Fibroblast of the aortic adventitia (primary cell): ENCODE results near the gene AKR7A2. TPM values are rescaled to one million over a fixed set of nuclear protein-coding genes. Genes with fewer than 3 reads are reported as not detected.
"Not testable (repeated sequence)": the region's sequence is repeated elsewhere in the genome, so short reads cannot be mapped to it uniquely, and the experiment has no call there.

Experiments used
- DNase-seq: peaks from one replicate; pipeline ENCODE4 v3.0.0-alpha.2; 2010; ENCODE audit warnings: low read depth
- H3K4me3 ChIP-seq: 2 replicates; pipeline ENCODE4 v1.5.1; 2011; ENCODE audit warnings: low read depth, mild to moderate bottlenecking, control low read depth, low read length, moderate library complexity
- total RNA-seq: library from RNA; depleted of rRNA; stranded (reverse); fragments of >200 nt; gene quantifications from 2 replicates; pipeline ENCODE4 v1.2.3, GENCODE V29; 2012; ENCODE audit warnings: low replicate concordance
- TF ChIP-seq, protein P1 (sequence below): IDR thresholded peaks from 2 replicates; pipeline ENCODE4 v1.5.1; 2011; ENCODE audit warnings: mild to moderate bottlenecking, low read length, control low read depth, inconsistent platforms; ENCODE audit not compliant: insufficient read depth

The AKR7A2 gene
- total RNA-seq, 1 donor: 68.4 TPM

- no peak overlapping the region for H3K4me3 ChIP-seq
- TF ChIP-seq, protein P1, sequence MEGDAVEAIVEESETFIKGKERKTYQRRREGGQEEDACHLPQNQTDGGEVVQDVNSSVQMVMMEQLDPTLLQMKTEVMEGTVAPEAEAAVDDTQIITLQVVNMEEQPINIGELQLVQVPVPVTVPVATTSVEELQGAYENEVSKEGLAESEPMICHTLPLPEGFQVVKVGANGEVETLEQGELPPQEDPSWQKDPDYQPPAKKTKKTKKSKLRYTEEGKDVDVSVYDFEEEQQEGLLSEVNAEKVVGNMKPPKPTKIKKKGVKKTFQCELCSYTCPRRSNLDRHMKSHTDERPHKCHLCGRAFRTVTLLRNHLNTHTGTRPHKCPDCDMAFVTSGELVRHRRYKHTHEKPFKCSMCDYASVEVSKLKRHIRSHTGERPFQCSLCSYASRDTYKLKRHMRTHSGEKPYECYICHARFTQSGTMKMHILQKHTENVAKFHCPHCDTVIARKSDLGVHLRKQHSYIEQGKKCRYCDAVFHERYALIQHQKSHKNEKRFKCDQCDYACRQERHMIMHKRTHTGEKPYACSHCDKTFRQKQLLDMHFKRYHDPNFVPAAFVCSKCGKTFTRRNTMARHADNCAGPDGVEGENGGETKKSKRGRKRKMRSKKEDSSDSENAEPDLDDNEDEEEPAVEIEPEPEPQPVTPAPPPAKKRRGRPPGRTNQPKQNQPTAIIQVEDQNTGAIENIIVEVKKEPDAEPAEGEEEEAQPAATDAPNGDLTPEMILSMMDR: no peak
- DNase-seq: no peak
Observed at GRCh38 chr1:19287436-19288185, 24.3 kb downstream of the AKR7A2 start.

DNA sequence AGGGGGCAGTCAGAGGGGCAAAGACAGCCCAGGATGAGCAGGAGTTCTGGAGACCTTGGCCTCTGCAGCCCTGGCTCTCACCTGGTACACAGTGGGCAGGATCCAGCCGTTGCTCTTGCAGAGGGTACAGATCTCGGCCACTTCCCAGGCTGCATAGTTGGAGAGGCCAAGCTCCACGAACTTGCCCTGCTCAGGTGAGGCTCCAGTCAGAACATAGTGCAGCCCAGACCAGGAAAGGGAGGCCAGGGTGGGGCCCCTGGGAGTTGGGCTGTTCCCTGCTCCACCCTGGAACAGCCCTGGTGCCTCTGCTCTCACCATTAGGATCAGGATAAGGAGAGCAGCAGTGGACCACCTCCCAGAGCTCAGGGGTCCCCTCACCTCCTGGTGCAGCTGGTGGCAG is 26.1 kb downstream of the AKR7A2 start:
- not testable (repeated sequence) for H3K4me3 ChIP-seq, DNase-seq

DNA sequence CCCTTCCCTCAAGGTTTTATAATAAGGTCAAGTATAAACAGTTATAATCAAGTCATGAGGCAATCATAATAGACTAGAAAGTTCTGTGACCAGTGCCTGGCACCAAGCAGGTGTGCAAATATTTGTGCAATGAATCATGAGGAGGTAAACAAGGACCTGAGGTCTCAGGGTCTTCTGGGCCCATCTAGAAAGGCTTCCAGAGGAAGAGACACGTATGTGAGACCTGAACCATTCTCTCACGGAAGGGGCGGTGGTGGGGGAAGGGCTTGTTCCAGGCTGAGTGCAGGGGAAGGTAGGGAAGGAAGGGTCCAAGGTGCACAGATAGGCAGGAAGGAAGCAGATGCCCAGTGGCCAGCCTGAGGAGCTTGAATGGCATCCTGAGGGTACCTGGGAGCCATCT is 26.6 kb downstream of the AKR7A2 start:
- H3K4me3 ChIP-seq, DNase-seq: not testable (repeated sequence)

GRCh38 chr1:19284881-19285280 is 27.1 kb downstream of the AKR7A2 start:
- no peak overlapping the region for H3K4me3 ChIP-seq
- TF ChIP-seq, protein P1: no peak
- no peak for DNase-seq

GRCh38 chr1:19283891-19284290 is 28.1 kb downstream of the AKR7A2 start:
- H3K4me3 ChIP-seq: no peak overlapping the region
- TF ChIP-seq, protein P1: no peak
- no peak for DNase-seq

- DNase-seq: no peak
- TF ChIP-seq, protein P1: no peak
- no peak overlapping the region for H3K4me3 ChIP-seq
Observed at GRCh38 chr1:19274636-19275035, 37.3 kb downstream of the AKR7A2 start.

DNA sequence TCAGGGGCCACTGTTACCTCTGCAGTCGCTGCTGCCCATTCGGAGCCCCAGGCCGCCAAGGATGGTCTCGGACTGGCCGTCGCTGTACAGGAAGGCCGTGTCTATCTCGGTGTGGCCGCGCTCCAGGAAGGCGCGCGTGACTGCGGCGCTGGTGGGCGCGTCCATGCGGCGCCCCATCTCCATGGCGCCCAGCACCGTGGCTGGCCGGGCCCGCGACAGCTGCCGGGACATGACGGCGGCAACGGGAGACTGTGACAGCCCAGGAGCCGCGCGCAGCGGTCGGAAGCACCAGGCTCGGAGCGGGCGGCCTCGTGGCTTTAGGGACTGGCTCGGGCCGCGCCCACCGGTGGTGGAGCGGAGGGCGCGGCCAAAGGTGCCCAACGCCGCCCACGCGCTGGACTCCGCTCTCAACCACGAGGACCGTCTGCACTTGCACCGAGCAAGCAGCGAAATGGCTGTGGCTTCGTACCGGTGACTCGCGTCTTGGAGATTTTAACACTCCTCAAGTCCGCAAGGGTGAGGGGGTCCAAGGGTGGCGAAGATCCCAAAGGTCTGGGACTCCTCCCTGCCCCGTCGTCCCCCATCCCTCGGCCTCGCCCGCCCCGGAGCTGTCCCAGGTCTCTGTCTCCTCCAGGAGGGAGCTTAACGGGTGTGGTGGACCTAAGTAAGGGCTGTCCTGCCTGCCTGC is 38.0 kb downstream of the AKR7A2 start:
- not testable (repeated sequence) for H3K4me3 ChIP-seq, DNase-seq

DNA sequence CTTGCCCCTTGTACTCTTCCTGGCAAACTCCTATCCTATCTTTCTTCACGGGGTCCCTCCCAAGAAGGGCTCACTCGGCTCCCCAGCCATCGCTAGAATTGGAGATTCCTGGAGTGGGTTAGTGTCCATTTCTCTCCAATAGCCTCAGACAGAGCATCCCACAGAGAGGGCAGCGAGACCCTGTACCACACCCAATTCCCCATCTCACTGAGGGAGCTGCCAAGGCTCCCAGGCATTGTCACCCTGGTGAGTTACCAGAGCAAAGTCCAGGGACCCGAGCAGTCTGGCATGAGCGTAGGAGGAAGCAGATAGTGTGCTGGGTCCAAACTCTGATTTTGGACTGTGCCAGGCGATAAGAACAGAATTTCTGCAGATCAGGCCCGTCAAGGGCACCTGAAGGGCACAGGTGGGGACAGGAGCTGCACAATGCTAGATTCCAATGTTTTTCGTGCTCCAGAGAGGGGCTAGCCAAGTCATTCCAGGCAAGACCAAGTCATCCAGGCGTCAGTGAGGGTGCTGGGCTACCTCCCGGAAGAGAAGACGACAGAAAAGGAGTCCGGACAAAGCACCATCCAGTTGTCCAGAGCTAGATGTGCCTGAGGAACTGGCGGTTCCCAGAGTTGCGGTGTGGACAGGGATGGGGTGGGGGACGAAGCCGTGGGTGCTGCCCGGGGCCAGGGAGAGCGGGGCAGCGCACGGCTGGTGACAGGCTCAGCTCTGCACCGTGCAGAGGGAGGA is 38.7 kb downstream of the AKR7A2 start:
- TF ChIP-seq, protein P1: no peak
- H3K4me3 ChIP-seq: no peak overlapping the region
- no peak for DNase-seq
